Muscle layer of colon (tissue), 2 donors: Measurements from ENCODE around the gene UMPS.

Experiments used
- H3K27ac ChIP-seq: one replicate; pipeline ENCODE4 v1.7.0; 2013; ENCODE audit warnings: low read depth, mild to moderate bottlenecking, low read length, moderate library complexity
- H3K27me3 ChIP-seq, 2 donors: one replicate each; pipeline ENCODE4 v1.7.0; 2013; ENCODE audit warnings: low read length in 2 of 2, mild to moderate bottlenecking in 2 of 2; ENCODE audit not compliant: insufficient read depth in 2 of 2, control insufficient read depth in 1 of 2
- H3K36me3 ChIP-seq: one replicate; pipeline ENCODE4 v1.7.0; 2013; ENCODE audit warnings: mild to moderate bottlenecking, low read length; ENCODE audit not compliant: insufficient read depth
- H3K4me1 ChIP-seq: one replicate; pipeline ENCODE4 v1.7.0; 2013; ENCODE audit warnings: mild to moderate bottlenecking, low read length; ENCODE audit not compliant: insufficient read depth
- H3K4me3 ChIP-seq, 2 donors: one replicate each; pipeline ENCODE4 v1.7.0; 2013; ENCODE audit warnings: low read length in 2 of 2, low read depth in 1 of 2, mild to moderate bottlenecking in 1 of 2, moderate library complexity in 1 of 2
- H3K9ac ChIP-seq: one replicate; pipeline ENCODE4 v1.7.0; 2013; ENCODE audit warnings: low read length
- H3K9me3 ChIP-seq: one replicate; pipeline ENCODE4 v1.7.0; 2013; ENCODE audit warnings: mild to moderate bottlenecking, low read length
- donor health status: abdominal sarcoma.
- donor health status: Adenocarcinoma of cecum.

The UMPS gene

DNA sequence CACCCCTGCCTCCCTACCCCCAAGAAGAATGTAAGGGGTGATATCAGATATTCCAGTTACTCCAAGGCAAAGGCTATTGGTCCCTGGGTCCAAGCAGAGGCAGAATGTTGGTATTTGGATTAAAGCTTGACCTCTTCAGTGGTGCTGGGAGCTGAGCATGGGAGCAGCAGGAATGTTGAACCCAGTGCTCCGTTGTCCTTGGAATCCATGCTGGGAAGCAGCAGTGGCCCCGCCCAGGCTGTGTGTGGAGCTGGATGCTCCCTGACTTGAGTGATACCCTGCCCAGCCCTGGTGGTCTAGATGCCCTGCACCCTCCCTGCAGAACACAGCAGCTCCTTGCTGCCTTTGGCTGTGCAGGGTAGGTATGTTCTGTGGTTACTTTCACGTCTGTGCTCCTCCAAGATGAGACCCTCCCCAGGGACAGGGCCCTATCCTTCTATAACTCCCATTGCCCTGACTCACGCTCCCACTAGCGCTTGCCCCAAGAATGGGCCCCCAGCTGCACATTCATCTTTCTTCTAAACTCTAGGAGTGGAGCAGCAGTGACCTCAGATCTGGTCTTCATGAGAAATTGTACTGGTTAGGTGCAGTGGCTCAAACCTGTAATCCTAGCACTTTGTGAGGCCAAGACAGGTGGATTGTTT is 35.1 kb downstream of the UMPS start:
- H3K9ac ChIP-seq: no peak overlapping the region
- H3K27me3 ChIP-seq: no peaks in the 10 kb centered on the region
- no peak overlapping the region for H3K4me3 ChIP-seq
- no peak overlapping the region for H3K27ac ChIP-seq
- H3K36me3 ChIP-seq: peaks cover 71% of the 10 kb centered on the region
- H3K9me3 ChIP-seq: no peaks in the 10 kb centered on the region
- H3K4me1 ChIP-seq: peaks cover 33% of the 10 kb centered on the region

DNA sequence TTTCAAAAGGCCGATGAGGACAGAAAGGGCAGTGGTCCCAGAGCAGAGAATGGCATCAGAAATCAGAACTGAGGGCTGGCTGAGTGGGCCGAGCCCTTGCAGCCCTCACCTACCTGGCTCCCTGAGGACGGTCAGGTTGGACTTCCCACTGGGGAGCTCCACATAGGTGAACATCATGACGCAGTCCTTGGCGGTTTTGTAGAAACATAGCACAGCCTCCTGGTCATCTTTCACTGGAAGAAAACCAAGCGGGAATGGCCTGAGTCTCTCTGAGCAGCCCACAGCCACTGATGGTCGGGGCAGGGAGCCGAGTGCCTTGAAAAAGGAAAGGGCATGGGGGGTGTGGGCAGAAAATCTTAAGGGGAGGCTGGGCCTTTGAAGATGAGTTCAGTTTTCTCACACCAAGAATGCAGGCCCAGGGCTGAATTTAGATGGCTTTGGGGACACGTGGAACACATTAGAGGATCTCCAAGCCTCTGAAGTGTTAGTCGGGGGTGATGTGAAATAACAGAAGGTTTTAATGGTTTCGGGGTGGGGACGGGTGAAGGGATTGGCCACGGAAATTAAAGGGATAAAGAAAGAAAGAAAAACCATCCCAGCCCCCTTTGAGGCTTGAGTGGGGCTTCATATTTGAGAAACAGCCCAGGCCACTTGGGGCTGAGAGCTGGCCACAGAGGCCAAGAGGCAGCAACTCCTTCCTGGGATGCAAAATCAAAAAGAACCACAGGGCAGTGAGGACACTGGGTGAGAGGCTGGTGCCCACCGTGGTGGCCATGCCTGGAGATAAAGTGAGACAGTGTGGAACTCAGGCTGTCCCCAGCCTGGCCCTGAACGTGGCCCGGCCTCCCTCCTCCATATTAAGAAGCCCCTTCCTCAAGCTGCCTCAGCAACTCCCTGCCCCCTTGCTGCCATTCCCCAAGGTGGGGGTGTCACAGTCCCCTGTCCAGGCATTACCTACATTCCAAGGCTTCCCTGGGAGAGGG is 36.2 kb downstream of the UMPS start:
- H3K9ac ChIP-seq: no peak overlapping the region
- H3K9me3 ChIP-seq: no peaks in the 10 kb centered on the region
- H3K36me3 ChIP-seq: peaks cover 71% of the 10 kb centered on the region
- H3K27ac ChIP-seq: no peak overlapping the region
- peaks cover 33% of the 10 kb centered on the region for H3K4me1 ChIP-seq
- H3K27me3 ChIP-seq: no peaks in the 10 kb centered on the region
- H3K4me3 ChIP-seq: no peak overlapping the region

DNA sequence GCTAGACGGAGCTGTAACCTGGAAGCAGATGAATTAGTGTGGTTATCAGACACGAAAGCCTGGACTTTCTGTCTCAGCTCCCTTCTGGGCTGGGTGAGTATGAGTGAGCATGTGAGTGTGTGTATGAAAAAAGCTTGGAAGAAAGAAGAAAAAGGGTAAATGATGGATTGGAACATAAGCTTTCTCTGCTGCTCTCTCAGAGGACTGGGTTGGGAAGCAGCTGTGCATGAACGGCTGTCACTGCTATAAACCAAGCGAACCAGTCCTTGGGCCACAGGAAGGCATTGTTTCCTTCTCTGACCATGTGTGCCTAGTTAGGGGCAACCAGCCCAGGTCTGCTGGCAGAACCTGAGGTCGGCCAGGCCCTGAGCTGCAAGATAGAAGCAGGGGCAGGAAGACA is 37.0 kb downstream of the UMPS start:
- no peaks in the 10 kb centered on the region for H3K9me3 ChIP-seq
- no peaks in the 10 kb centered on the region for H3K27me3 ChIP-seq
- no peak overlapping the region for H3K4me3 ChIP-seq
- H3K9ac ChIP-seq: no peak overlapping the region
- no peak overlapping the region for H3K27ac ChIP-seq
- H3K36me3 ChIP-seq: peaks cover 71% of the 10 kb centered on the region
- H3K4me1 ChIP-seq: peaks cover 35% of the 10 kb centered on the region

DNA sequence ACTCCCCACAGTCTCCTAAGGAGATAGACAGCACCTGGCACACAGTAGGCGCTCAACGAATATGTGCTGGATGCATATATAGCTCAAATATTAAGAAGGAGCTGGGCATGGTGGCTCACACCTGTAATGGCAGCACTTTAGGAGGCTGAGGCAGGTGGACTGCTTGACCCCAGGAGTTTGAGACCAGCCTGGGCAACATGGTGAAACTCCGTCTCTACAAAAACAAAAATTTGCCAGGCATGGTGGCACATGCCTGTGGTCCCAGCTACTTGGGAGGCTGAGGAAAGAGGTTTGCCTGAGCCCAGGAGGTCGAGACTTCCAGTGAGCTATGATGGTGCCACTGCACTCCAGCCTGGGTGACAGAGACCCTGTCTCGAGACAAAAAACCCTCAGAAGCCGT is 37.4 kb downstream of the UMPS start:
- Histone ChIP-seq H3K9ac (no peak overlapping the region), H3K27ac (no peak overlapping the region), H3K4me3 (no peak overlapping the region), H3K27me3 (no peaks in the 10 kb centered on the region), H3K9me3 (no peaks in the 10 kb centered on the region), H3K4me1 (peaks cover 40% of the 10 kb centered on the region), H3K36me3 (peaks cover 68% of the 10 kb centered on the region)

DNA sequence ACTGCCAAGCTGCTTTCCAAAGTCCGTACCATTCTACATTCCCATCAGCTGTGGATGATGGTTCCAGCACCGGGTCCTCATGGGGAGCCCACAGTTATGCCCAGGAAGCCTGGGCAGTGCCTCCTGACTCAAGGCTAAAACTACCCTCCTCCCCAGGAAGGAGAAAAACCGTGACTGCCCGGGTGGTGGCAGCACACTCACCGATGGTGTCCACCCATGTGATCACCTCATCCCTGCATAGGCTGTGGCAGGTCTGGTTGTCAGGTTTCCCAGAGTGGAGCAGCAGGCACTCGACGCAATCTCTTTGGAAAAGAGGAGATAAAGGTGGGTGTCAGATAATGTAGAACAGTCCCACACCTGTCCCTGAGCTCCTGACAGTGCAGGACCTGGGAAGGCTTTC is 38.6 kb downstream of the UMPS start:
- no peaks in the 10 kb centered on the region for H3K9me3 ChIP-seq
- H3K9ac ChIP-seq: no peak overlapping the region
- H3K27me3 ChIP-seq: no peaks in the 10 kb centered on the region
- H3K36me3 ChIP-seq: peaks cover 56% of the 10 kb centered on the region
- no peak overlapping the region for H3K27ac ChIP-seq
- H3K4me3 ChIP-seq: no peak overlapping the region
- H3K4me1 ChIP-seq: peaks cover 47% of the 10 kb centered on the region

DNA sequence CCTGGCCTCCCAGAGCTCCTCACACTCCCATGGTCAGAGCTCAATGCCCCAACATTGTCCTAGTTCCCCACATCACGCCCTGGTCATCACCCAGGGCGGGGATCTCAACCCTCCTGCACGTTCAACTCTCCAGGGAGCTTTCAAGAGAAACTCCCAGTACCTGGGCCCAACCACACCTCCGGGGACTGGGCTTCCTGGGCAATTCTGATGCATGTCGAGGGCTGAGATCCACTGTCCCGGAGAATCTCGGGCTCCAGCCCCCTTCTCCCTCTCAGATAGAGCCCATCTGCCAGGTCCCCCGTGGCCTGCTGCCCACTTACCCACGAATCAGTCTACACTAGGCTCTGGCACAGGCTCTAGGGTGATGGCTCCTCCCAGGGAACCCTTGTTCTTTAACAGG is 39.2 kb downstream of the UMPS start:
- no peaks in the 10 kb centered on the region for H3K27me3 ChIP-seq
- H3K9me3 ChIP-seq: no peaks in the 10 kb centered on the region
- peaks cover 50% of the 10 kb centered on the region for H3K36me3 ChIP-seq
- peak overlapping the region; percentile 73 for H3K27ac ChIP-seq
- H3K4me3 ChIP-seq: no peak overlapping the region
- H3K9ac ChIP-seq: no peak overlapping the region
- peaks cover 54% of the 10 kb centered on the region for H3K4me1 ChIP-seq

DNA sequence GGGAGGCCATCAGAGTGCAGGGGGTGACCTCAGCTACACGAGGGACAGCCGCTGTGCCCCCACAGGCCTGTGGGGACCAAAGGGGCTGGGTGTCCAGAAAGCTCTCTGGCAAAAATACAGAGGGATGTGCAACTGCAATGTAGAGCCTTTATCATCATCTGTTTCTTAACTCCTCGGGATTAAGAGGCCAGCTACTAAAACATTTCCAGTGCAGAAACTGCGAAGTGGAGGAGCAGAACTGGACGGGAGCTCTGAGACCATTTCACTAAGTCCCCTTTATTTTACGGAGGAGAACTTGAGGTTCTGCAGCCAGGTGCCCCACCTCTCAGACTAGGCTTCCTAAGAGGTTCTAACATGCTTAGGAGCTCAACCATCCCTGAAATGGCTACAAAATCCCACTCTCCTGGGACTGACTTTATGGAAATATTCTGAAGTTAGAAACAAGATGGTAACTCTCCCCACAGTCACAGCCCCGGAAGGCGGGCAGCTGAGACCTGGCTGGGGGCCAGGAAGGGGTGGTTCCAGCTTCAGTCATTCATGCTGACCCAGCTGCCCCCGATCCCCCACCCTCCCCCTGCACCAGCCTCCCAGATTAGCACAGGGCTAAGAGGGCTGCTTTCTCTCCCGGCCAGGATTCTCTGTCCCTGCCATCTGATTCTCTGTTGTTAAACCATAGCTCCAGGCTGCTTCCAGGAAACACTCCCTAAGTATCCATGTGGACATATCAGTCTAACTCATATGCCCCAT is 40.3 kb downstream of the UMPS start:
- Histone ChIP-seq H3K4me1 (peaks cover 62% of the 10 kb centered on the region), H3K4me3 (no peak overlapping the region), H3K9me3 (no peaks in the 10 kb centered on the region), H3K36me3 (peaks cover 41% of the 10 kb centered on the region), H3K27ac (peak overlapping the region; percentile 73), H3K9ac (no peak overlapping the region), H3K27me3 (no peaks in the 10 kb centered on the region)

DNA sequence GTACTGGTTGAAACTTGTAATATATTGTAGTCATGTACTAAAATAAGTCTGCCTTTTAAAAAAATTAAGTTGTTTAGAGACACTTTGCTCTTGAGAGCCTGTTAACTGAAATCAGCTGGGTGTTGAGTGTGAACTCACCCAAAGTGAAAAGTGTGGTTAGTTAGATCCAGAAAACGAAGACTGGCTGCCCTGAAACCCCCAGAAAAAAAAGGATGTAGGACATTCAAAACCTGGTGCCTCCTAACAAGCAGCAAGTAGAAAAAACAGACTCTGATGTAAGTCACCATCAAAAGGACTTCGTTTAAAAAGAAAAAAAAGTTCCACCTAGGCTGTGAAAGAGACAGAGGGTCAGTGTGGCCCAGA is 40.8 kb downstream of the UMPS start:
- no peaks in the 10 kb centered on the region for H3K9me3 ChIP-seq
- H3K4me3 ChIP-seq: no peak overlapping the region
- peaks cover 35% of the 10 kb centered on the region for H3K36me3 ChIP-seq
- no peak overlapping the region for H3K9ac ChIP-seq
- H3K27ac ChIP-seq: peak overlapping the region; percentile 73
- H3K4me1 ChIP-seq: peaks cover 68% of the 10 kb centered on the region
- no peaks in the 10 kb centered on the region for H3K27me3 ChIP-seq

DNA sequence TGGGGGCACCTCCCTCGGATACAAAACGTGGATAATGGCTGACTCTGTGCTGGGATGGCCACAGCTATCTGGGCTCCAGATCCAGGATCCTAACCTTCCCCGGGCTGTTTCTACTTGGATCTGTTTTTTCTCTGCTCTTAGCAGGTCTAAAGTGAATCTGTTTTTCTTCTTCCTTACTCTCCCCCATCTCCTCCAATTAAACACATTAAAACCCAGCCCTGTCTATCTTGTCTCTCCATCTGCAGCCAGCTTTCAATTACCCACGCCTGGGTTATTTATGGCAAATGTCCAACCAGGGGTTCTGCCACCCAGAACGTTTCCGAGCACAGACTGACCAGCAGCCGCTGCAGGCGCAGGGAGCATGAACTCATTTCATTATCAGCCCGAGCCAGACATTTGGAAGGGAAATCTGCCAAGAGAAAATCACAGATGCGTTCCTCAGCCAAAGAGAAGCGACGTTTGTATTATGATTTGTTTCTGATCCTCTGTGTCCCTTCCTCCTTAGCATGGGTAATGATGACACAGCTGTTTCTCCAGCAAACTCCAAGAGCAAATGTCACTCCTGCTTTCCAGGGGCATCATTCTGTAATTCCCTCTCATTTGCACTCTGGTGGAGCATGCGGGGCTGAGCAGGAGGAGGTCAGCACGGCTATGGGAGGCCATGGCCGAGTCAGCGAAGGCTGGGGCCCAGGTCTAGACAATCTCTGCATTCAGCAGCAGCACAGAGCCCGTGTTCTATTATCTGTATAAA is 42.0 kb downstream of the UMPS start:
- Histone ChIP-seq H3K27me3 (no peaks in the 10 kb centered on the region), H3K4me3 (peak overlapping the region in 1 of 2 donors; percentile 28), H3K9ac (no peak overlapping the region), H3K9me3 (no peaks in the 10 kb centered on the region), H3K27ac (peak overlapping the region; percentile 73), H3K36me3 (peaks cover 23% of the 10 kb centered on the region), H3K4me1 (peaks cover 73% of the 10 kb centered on the region)

DNA sequence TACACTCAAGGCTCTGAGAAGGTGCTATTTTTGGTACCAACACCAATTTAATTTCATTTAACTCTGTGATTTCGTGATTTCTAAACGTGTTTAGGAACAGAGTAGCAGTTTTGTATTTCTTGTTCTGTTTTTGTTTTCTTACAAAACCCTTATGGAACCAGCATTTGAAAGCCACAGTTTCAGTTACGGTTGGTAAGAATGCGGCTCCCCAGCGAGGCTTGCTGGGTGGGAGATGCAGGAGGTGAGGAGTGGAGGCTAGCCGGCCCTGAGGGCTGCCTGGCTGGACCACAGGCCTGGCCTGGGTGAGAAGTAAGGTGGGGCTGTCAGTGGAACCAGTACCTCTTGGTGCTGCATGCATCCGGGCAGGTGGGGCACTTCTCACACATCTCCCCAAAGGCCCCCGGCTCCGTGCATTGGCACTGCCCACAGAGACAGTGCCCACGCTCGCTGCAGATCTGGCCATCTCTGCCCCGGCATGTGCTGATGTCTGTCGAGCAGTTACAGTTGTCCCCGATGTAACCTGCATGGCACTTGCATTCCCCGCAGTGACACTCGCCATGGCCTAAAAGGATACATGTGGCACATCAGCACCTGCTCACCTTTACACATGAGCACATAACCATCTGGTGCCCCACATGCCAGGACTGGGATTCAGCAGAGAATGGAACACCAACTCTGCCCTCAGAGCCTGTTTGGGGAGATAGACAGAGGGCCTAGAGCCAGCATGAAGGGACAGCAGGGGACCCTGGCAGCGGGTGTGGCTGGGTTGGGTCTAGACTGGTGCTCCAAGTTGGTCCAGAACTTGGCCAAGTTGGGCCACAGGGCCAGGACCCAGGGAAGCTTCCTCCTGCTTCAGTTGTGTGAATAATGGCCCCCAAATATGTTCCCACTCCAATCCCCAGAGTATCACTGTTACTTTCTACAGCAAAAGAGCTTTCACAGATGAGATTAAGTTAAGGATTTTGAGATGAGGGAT is 43.4 kb downstream of the UMPS start:
- Histone ChIP-seq H3K9me3 (no peaks in the 10 kb centered on the region), H3K9ac (no peak overlapping the region), H3K27me3 (no peaks in the 10 kb centered on the region), H3K4me3 (no peak overlapping the region), H3K4me1 (peaks cover 87% of the 10 kb centered on the region), H3K36me3 (peaks cover 11% of the 10 kb centered on the region), H3K27ac (peak overlapping the region; percentile 76)
